Activated CD8-positive, alpha-beta memory T cell treated with anti-CD3 and anti-CD28 coated beads, Interleukin-2, amount 50 U/mL, for 24 hours (primary cell): ENCODE measurements around the gene RNF141.
A peak's percentile ranks its signal among the peaks of the same experiment; 100 is the strongest.

Source experiments
- DNase-seq: peaks from one replicate; pipeline ENCODE4 v3.0.0-alpha.2; 2020; ENCODE audit errors: extremely low read depth

Gene RNF141

DNA sequence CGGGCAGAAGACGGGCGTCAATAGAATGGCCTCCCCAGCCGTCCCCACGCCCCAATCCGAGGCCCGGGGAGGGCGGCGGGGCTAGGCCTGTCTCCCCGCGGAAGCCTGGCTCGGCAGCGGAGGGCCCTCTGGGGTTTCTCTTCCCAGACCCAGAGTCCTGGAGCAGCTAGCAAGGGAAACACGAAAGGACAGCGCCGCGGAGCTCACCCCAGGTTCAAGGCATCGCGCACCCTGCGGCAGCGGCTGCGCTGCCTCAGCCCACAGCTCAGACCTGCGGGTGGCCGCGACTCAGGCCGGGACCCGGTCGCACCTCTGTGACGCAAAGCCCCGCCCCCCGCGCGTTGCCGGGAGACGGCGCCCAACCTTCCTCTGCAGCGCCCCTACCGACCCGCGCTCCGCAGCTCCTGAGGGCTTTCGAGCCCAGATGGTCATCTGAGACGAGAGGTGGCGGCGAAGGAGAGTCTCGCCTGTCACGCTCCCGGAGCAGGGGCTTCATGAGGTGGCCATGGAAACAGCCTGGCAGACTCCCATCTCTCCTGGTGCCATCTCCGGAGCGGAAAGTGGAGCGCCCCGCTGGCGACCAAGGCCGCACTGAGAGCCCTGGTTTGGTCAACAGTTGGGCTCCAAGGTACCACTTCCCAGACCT, at the start of gene RNF141:
RNF141 (minus strand) TSS at position 273 of the 646 bp plus-strand sequence. CDS start 7,029 bp downstream, outside the sequence.
- peak; percentile 85 for DNase-seq

GRCh38 chr11:10590218-10590915, 49.4 kb upstream of the RNF141 start:
- DNase-seq, result no peak

DNA sequence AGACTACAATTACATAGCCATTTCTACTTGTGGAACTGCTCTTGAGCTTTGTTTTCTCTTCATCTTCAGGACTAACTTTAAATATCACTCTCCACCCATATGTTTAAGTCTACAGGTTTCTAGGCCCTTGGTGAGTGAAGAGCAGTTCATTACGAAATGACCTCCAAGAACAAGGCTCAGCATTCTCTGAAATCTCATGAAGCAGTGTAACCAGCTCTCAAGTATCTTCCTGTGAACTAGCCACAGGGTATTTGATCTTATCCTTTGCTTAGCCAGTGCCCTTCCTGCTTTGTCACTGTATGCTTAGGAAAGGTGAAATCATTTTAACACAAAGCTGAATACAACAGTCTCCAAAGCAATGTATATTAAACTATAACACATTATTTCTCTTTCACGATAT, 47.9 kb upstream of the RNF141 start:
- no peak for DNase-seq

DNA sequence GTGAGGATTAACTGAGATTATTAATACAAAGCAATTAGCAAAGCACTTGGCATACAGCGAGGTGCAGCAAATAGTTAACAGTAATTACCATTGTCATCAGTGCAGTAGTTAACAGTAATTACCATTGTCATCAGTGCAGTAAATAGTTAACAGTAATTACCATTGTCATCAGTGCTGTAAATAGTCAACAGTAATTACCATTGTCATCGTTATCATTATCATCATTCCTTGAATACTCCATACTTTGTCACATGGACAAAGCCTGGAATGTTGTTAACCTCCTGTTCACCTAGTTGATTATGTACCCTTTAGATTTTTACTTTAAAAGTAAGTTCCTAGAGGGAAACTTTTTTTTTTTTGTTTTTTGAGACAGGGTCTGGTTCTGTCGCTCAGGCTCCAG, 47.0 kb upstream of the RNF141 start:
- DNase-seq, result no peak

GRCh38 chr11:10587388-10587787, 46.4 kb upstream of the RNF141 start:
- no peak for DNase-seq

- no peak for DNase-seq
Measured at GRCh38 chr11:10584071-10584501, 43.1 kb upstream of the RNF141 start.

GRCh38 chr11:10581481-10582019, 40.6 kb upstream of the RNF141 start:
- DNase-seq, result no peak

DNA sequence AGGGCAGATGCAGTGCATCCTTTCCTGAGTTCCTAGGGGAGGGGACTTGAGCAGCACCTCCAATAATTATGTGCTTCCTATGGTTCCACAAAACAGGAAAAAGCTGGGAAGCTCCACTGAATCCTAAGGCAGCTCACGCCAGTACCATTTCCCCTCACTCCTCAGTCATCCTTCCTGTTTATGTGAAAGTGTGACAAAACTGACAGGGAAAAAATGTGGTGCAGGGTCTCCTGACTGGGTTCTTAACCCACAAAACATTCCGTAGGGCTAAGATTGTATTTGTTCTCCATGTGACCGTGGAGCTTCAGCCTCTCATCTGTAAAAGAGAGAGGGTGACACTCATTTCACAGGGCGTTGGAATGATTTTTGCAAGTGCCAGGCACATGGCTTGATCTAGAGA, 39.6 kb upstream of the RNF141 start:
- DNase-seq, result no peak

GRCh38 chr11:10579700-10580099, 38.7 kb upstream of the RNF141 start:
- DNase-seq, result no peak

DNA sequence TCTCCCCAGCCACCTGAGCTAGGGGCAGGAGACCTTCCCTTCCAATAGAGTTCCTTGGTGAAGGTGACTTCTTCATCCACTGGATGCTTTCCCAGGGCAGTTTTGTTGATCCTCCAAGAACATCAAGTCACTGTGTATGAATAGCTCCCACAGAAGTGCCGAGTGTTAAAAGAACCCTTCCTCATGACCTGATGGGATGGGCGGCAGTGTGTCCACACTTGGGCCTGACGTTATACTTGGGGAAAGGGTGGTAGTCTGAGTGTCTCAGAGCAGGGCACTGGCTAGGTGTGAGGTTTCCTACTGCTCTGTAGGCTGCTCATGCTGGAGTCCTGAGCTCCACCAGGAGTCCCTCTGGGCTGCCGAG, 35.0 kb upstream of the RNF141 start:
- DNase-seq, result no peak

DNA sequence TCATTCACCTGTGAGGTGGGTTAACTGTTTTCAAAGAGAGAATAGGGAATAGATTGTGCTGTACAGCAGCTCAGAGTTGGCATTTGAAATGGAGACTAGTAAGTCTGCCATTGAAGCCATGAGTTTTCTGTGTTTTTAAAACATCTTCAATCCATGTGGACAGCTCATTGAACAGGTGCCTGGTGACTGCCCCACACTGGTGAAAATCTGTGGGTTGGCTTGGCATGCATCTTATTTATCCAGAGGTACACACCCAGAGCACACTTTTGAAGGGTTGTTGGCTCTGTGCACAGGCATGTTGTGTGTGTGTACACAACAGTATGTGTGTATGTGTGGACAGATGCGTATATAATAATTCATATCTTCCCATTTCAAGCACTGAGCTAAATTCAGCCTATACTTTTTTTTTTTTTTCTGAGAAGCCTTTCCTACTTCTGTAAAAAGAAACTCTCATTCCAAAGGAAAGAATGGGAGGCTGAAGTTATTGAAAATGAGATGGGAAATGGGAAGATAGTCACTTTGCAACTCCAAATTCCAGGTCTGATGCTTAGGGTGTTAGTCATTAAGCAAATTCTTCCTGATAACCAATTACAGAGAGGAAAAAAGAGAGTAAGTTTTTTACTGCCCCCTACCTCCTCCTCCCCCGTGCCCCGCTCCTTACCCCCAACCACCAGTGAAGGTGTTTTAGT, 34.5 kb upstream of the RNF141 start:
- DNase-seq, result no peak

GRCh38 chr11:10573556-10573955, 32.6 kb upstream of the RNF141 start:
- DNase-seq, result no peak

- no peak for DNase-seq
Measured at GRCh38 chr11:10573028-10573427, 32.0 kb upstream of the RNF141 start.

DNA sequence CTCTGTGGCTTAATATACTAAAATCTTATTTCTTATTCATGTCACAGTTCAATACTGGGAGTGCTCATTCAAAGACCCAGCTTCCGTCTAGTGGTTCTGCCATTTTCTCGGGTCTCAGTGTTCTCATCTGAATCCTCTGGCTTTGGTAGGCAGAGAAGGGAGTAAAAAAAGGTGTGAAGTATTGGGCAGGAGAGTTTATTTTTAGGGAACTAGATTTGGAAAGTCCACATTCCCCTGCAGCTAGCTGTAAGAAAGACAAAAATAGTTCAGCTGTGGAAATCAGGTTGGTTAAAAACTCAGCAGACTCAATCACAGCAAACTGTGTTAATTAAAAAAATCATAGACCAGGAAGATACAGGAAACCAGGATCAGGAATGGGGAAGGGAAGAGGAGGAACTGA, 31.5 kb upstream of the RNF141 start:
- DNase-seq, result no peak

DNA sequence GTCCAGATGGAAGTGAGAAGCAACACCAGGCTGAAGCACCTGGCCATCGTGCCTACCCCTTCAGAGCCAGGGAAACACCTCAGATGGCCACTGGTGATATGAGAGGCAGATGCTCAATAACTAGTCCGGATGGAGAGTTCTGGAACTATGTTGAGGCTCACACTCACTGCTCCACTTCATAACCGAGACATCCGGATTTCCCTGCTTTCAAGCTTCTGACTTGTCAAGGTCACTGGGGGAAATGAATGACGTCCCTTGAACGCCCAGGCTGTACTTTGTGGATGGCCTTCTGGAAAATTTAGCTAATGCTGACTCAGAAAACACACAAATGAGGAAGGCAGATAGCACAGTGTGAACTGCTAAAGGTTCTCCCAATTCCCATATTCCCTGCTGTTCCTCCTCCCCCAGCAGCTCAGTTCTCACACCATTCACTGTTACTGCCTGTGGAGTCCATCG, 27.5 kb upstream of the RNF141 start, which contains the start of gene LYVE1:
LYVE1 (minus strand) TSS at position 180 of the 456 bp plus-strand sequence; CDS start at position 47, 133 bp downstream.
- DNase-seq, result no peak

DNA sequence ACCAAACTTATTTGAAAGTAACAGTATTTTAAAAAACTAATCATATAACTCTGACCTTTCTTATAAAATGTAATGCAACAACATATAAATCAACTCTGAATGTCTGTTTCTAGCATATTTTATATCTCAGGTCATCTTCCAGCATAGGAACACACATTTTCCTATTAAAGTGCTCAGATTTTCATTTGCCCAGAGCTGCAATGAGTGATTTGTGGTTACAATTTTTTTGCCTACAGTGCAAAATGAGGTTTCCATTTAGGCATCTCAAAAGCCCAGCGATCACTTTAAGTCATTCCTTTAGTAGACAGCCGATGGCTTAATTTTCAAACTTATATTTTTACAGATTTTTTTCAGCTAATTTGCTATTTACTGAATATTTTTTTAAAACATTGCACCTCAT, 26.5 kb upstream of the RNF141 start:
- no peak for DNase-seq

DNA sequence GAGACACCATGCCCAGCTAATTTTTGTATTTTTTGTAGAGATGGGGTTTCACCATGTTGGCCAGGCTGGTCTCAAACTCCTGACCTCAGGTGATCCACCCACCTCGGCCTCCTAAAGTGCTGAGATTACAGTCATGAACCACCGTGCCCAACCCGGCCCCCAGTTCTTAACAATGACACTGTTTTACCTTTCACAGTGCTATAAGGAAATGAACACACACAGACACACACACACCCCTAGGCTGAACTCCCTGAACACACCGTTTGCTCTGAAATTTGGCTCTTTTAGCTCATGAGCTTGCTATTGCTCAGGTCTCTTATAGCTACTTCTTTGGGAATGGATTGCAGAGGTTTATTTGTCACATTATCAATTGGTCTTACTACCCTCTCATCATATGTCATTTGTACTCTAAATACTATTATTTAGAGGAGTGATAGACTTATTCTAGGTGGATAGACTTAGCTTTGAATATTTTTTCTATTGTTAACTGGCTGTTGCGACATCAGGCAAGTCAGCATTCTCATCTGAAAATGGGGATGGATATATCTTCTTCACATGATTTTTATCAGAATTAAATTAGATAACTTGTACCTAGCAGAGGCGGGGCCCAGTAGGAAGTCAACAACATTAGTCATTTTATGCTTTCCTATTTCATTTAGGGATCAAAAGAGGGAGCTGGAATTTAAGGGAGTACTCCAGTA, 25.4 kb upstream of the RNF141 start:
- no peak for DNase-seq

DNA sequence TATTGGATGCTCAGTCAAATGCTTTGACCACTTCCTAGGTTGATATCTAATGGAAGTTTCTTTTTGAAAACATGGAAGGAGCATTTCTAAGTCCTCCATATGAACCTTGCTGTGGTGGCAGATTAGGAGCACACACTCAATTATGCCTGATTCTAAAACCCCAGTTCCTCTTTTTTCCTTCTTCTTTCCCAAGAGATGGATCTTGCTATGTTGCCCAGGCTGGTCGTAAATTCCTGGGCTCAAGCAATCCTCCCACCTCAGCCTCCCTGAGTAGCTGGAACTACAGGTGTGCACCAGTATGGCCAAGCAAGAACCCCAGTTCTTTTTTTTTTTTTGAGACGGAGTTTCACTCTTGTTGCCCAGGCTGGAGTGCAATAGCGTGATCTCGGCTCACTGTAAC, 24.5 kb upstream of the RNF141 start:
- no peak for DNase-seq

DNA sequence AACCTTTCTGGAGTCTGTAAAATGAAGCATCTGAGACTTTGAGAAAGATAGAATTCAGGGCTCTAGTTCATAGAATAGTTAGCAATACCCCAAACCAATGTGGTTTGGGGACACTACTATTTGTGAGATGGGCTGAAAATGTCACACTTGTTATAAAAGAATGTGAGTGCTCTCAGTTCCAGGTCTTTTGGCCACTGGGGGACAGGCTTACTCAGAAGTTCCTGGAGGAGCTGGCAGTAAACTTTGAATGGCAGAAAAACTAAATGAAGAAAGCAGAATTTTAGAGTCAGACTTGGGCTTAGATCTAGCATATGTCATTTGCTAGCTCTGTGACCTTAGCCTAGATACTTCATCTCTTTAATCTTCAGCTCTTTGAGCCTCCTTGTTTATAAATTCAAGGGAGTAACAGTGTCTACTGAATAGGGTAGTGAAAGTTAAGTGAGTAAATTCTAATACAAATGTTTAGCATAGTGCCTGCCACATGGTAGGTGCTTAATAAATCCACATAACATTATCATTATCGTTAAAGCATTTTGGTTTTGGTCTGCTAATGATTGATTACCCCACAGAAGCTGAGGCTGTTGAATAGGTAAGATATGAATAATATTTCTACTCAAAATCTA, 23.8 kb upstream of the RNF141 start:
- no peak for DNase-seq

- no peak for DNase-seq
Measured at GRCh38 chr11:10564030-10564429, 23.0 kb upstream of the RNF141 start.

DNA sequence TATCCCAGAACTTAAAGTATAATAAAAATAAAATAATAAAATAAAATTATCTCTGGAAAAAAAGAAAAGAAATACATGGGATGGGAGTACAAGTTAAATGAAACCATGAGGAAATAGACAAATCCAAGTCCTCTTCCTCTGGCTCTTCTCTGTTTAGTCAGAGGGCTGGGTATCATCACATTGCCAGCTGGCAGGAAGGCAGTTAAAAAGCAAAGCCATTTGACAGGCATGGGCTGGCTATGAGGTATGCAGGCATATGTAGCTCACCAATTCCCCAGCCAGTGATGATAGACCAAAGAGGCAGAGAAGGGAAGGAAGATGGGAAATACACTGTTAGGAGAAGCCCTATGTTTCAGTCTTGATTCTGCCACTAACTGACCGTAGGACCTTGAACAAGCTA, 21.0 kb upstream of the RNF141 start:
- no peak for DNase-seq
